Upper lobe of left lung (tissue), 6 donors: ENCODE measurements around the gene ACTA2. TPM values are rescaled to one million over a fixed set of nuclear protein-coding genes. Genes with fewer than 3 reads are reported as not detected.

Source experiments
- ATAC-seq, 2 donors: fragments of 200-7000 bp; cut with Tn5 transposase; one replicate each; pipeline ENCODE4 v1.9.1; 2022; ENCODE audit warnings: mild to moderate bottlenecking in 2 of 2, moderate library complexity in 2 of 2; ENCODE audit not compliant: low FRiP score in 2 of 2
- DNase-seq, 2 donors: peaks; one replicate each; pipeline ENCODE4 v3.0.0-alpha.2; 2019 to 2020
- H3K27ac ChIP-seq, 4 donors: fragments of 200-600 bp; sonication (generic); one replicate each; pipeline ENCODE4 v1.5.1; 2016 to 2019
- H3K27me3 ChIP-seq, 4 donors: fragments of 200-600 bp; sonication (generic); one replicate each; pipeline ENCODE4 v1.5.1; 2017 to 2019
- H3K36me3 ChIP-seq, 4 donors: fragments of 200-600 bp; sonication (generic); one replicate each; pipeline ENCODE4 v1.5.1; 2016 to 2019
- H3K4me1 ChIP-seq, 4 donors: fragments of 200-600 bp; sonication (generic); one replicate each; pipeline ENCODE4 v1.5.1; 2018 to 2019
- H3K4me3 ChIP-seq, 4 donors: fragments of 200-600 bp; sonication (generic); one replicate each; pipeline ENCODE4 v1.5.1; 2017 to 2019; ENCODE audit warnings: mild to moderate bottlenecking in 2 of 4, moderate library complexity in 1 of 4
- H3K9me3 ChIP-seq, 4 donors: fragments of 200-600 bp; sonication (generic); one replicate each; pipeline ENCODE4 v1.5.1; 2018 to 2019
- EP300 ChIP-seq, 4 donors: sonication (generic); formaldehyde crosslinking; IDR thresholded peaks; one replicate each; pipeline ENCODE4 v1.5.1; 2017; ENCODE audit warnings: antibody characterized with exemption in 4 of 4, control low read depth in 2 of 4
- POLR2A ChIP-seq, 4 donors: fragments of 450-650 bp; IDR thresholded peaks; one replicate each; pipeline ENCODE4 v1.5.1; 2016 to 2017; ENCODE audit warnings: antibody characterized with exemption in 4 of 4, mild to moderate bottlenecking in 2 of 4
- POLR2AphosphoS5 ChIP-seq, 2 donors: sonication (generic); formaldehyde crosslinking; IDR thresholded peaks; one replicate each; pipeline ENCODE4 v1.5.1; 2017; ENCODE audit warnings: antibody characterized with exemption in 2 of 2
- WGBS, 2 donors: methylation state at CpG; one replicate each; pipeline ENCODE4 v1.1.5; 2017 to 2018; 5-methylcytosine and 5-hydroxymethylcytosine counted together
- total RNA-seq, 6 donors: library from RNA; depleted of rRNA in 4 of 6; stranded (reverse); fragments of >200 nt in 4 of 6; gene quantifications; one replicate each; pipeline versions ENCODE4 v1.1.0 to v1.2.1, GENCODE V29; 2016 to 2021
- TF ChIP-seq, protein P1 (sequence below), 6 experiments: fragments of 450-650 bp in 4 of 6; fragments of 200-600 bp in 2 of 6; sonication (generic) in 2 of 6; IDR thresholded peaks; one replicate each; pipeline ENCODE4 v1.5.1; 2016 to 2019; ENCODE audit warnings: antibody characterized with exemption in 6 of 6
- donor health status: DM: no; HTN: no; CAD: no; lungs with moderate emphysema.
- donor health status: DM: no; HTN: yes; CAD: no; lungs with severe emphysema.

The ACTA2 gene
- total RNA-seq, 6 donors from 2014 or later: 94.3 to 328 (median 186) TPM

GRCh38 chr10:88913127-88913526 is 39.4 kb downstream of the ACTA2 start:
- no peaks in the 10 kb centered on the region for H3K4me1 ChIP-seq
- DNase-seq: no peak
- peak in 1 of 2 donors; percentile 12 for ATAC-seq
- TF ChIP-seq, protein P1, sequence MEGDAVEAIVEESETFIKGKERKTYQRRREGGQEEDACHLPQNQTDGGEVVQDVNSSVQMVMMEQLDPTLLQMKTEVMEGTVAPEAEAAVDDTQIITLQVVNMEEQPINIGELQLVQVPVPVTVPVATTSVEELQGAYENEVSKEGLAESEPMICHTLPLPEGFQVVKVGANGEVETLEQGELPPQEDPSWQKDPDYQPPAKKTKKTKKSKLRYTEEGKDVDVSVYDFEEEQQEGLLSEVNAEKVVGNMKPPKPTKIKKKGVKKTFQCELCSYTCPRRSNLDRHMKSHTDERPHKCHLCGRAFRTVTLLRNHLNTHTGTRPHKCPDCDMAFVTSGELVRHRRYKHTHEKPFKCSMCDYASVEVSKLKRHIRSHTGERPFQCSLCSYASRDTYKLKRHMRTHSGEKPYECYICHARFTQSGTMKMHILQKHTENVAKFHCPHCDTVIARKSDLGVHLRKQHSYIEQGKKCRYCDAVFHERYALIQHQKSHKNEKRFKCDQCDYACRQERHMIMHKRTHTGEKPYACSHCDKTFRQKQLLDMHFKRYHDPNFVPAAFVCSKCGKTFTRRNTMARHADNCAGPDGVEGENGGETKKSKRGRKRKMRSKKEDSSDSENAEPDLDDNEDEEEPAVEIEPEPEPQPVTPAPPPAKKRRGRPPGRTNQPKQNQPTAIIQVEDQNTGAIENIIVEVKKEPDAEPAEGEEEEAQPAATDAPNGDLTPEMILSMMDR (IDR thresholded peaks at IDR 0.05): no peak
- peak in 1 of 2 donors; percentile 9 for TF ChIP-seq POLR2AphosphoS5 (IDR thresholded peaks at IDR 0.05)
- H3K36me3 ChIP-seq: no peaks in the 10 kb centered on the region
- H3K27ac ChIP-seq: no peak overlapping the region
- 71 to 77% methylated on average over 9 of the region's 9 CpGs for WGBS, 2 donors
- H3K9me3 ChIP-seq: no peaks in the 10 kb centered on the region
- no peak overlapping the region for H3K4me3 ChIP-seq
- no peaks in the 10 kb centered on the region for H3K27me3 ChIP-seq

- Histone ChIP-seq H3K36me3 (no peaks in the 10 kb centered on the region), H3K27ac (no peak overlapping the region), H3K27me3 (no peaks in the 10 kb centered on the region), H3K4me3 (no peak overlapping the region), H3K4me1 (no peaks in the 10 kb centered on the region), H3K9me3 (no peaks in the 10 kb centered on the region)
- ATAC-seq (no peak), DNase-seq (no peak)
- WGBS, 2 donors: 88 to 89% methylated on average over 3 of the region's 3 CpGs
- TF ChIP-seq, protein P1 (IDR thresholded peaks at IDR 0.05): no peak
- no peak for TF ChIP-seq POLR2A (IDR thresholded peaks at IDR 0.05)
Measured at GRCh38 chr10:88911851-88912250, 40.7 kb downstream of the ACTA2 start.

DNA sequence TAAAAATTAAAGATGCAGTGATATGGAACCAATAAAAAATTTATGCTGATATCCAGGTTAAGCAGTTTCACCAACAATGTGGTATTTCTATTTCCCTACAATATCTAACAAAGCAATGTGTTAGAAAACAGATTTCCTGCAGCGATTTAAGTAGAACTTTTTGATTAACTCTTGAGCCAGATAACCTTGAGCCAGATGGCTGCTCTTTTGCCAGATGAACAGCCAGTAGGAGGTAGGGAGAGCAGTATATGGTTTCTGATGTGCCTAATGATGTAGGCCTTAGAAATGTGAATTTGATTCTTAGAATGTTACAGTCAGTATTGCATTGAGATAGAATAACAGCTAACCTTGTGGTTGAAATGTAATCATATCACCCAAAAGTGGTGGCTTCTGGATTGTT is 41.5 kb downstream of the ACTA2 start:
- no peak for ATAC-seq
- Histone ChIP-seq H3K9me3 (no peaks in the 10 kb centered on the region), H3K27ac (no peak overlapping the region), H3K4me1 (no peaks in the 10 kb centered on the region), H3K4me3 (no peak overlapping the region), H3K36me3 (no peaks in the 10 kb centered on the region), H3K27me3 (no peaks in the 10 kb centered on the region)
- no peak for TF ChIP-seq POLR2AphosphoS5 (IDR thresholded peaks at IDR 0.05)
- TF ChIP-seq POLR2A (IDR thresholded peaks at IDR 0.05): no peak
- TF ChIP-seq, protein P1 (IDR thresholded peaks at IDR 0.05): no peak
- TF ChIP-seq EP300 (IDR thresholded peaks at IDR 0.05): no peak
- 89 to 98% methylated on average over 1 of the region's 1 CpG for WGBS, 2 donors
- no peak for DNase-seq

- WGBS, 2 donors: 79 to 86% methylated on average over 4 of the region's 4 CpGs
Measured at GRCh38 chr10:88908194-88908593, 44.4 kb downstream of the ACTA2 start.

GRCh38 chr10:88906921-88907320 is 45.7 kb downstream of the ACTA2 start:
- Histone ChIP-seq H3K27me3 (no peaks in the 10 kb centered on the region), H3K4me3 (no peak overlapping the region), H3K36me3 (peaks cover 0 to 5% (median 0%) of the 10 kb centered on the region in 4 donors), H3K9me3 (no peaks in the 10 kb centered on the region), H3K4me1 (no peaks in the 10 kb centered on the region), H3K27ac (no peak overlapping the region)
- TF ChIP-seq POLR2AphosphoS5 (IDR thresholded peaks at IDR 0.05) (no peak), EP300 (IDR thresholded peaks at IDR 0.05) (no peak), POLR2A (IDR thresholded peaks at IDR 0.05) (no peak)
- TF ChIP-seq, protein P1 (IDR thresholded peaks at IDR 0.05): no peak
- WGBS, 2 donors: 93 to 96% methylated on average over 1 of the region's 1 CpG
- ATAC-seq (no peak), DNase-seq (no peak)

More at GRCh38 chr10:88908194-88908593, 44.4 kb downstream of the ACTA2 start:
- H3K4me3 ChIP-seq: no peak overlapping the region
- H3K36me3 ChIP-seq: no peaks in the 10 kb centered on the region
- no peaks in the 10 kb centered on the region for H3K4me1 ChIP-seq
- no peaks in the 10 kb centered on the region for H3K27me3 ChIP-seq
- H3K27ac ChIP-seq: no peak overlapping the region
- TF ChIP-seq POLR2AphosphoS5 (IDR thresholded peaks at IDR 0.05): no peak
- no peak for TF ChIP-seq POLR2A (IDR thresholded peaks at IDR 0.05)
- TF ChIP-seq, protein P1 (IDR thresholded peaks at IDR 0.05): no peak
- TF ChIP-seq EP300 (IDR thresholded peaks at IDR 0.05): no peak
- no peaks in the 10 kb centered on the region for H3K9me3 ChIP-seq
- DNase-seq (no peak), ATAC-seq (no peak)
